OCI-LY3 (cell line): Measurements from ENCODE around the gene CD300H.
"Not testable (repeated sequence)": the region's sequence is repeated elsewhere in the genome, so short reads cannot be mapped to it uniquely, and the experiment has no call there.

Experiments
- H2AFZ ChIP-seq: fragments of 200-600, 300-600 bp; shearing (Covaris generic); 2 replicates; pipeline ENCODE4 v1.6.0; 2014; ENCODE audit warnings: antibody characterized with exemption, low read depth, low read length
- H3K27ac ChIP-seq: fragments of 200-600, 300-600 bp; sonication (generic); 2 replicates; pipeline ENCODE4 v1.5.1; 2014; ENCODE audit warnings: mild to moderate bottlenecking, low read length, moderate library complexity, mixed read lengths
- H3K27me3 ChIP-seq: fragments of 200-600, 300-600 bp; sonication (generic); 2 replicates; pipeline ENCODE4 v1.6.1; 2014; ENCODE audit warnings: low read depth, low read length, mixed read lengths
- H3K36me3 ChIP-seq: fragments of 200-600, 300-600 bp; sonication (generic); replicated peaks from 2 replicates; pipeline ENCODE3; 2014; ENCODE audit warnings: low read depth, low read length, mixed read lengths
- H3K4me1 ChIP-seq: fragments of 300-600, 200-600 bp; sonication (generic); 2 replicates; pipeline ENCODE4 v1.6.1; 2014; ENCODE audit warnings: low read length, mixed read lengths
- H3K4me2 ChIP-seq: fragments of 200-600, 300-600 bp; sonication (generic); 2 replicates; pipeline ENCODE4 v1.6.1; 2014; ENCODE audit warnings: low read length, mixed read lengths
- H3K4me3 ChIP-seq: fragments of 300-600, 200-600 bp; sonication (generic); 2 replicates; pipeline ENCODE4 v1.5.1; 2014; ENCODE audit warnings: antibody characterized with exemption, mild to moderate bottlenecking, low read length, moderate library complexity
- H3K79me2 ChIP-seq: fragments of 300-600, 200-600 bp; shearing (Covaris generic); 2 replicates; pipeline ENCODE4 v1.6.1; 2014; ENCODE audit warnings: mild to moderate bottlenecking, low read length, mixed read lengths
- H3K9ac ChIP-seq: fragments of 300-600, 200-600 bp; shearing (Covaris generic); 2 replicates; pipeline ENCODE4 v1.6.0; 2014; ENCODE audit warnings: mild to moderate bottlenecking, low read length, moderate library complexity
- H3K9me3 ChIP-seq: fragments of 200-600, 300-600 bp; shearing (Covaris generic); 2 replicates; pipeline ENCODE4 v1.6.1; 2014; ENCODE audit warnings: low read length, mixed read lengths; ENCODE audit not compliant: insufficient read depth
- H4K20me1 ChIP-seq: fragments of 200-600, 300-600 bp; sonication (generic); 2 replicates; pipeline ENCODE4 v1.6.1; 2016; ENCODE audit warnings: low read length, mixed read lengths; ENCODE audit not compliant: insufficient read depth
- CTCF ChIP-seq: fragments of 200-600, 300-600 bp; sonication (generic); IDR thresholded peaks from 2 replicates; pipeline ENCODE4 v1.5.1; 2014; ENCODE audit warnings: antibody characterized with exemption, low read length, low read depth
- EZH2phosphoT487 ChIP-seq: fragments of 200-600 bp; shearing (Covaris generic); IDR thresholded peaks from 2 replicates; pipeline ENCODE4 v1.6.1; 2018; ENCODE audit warnings: antibody characterized with exemption, mixed run types, low read depth

Gene CD300H

DNA sequence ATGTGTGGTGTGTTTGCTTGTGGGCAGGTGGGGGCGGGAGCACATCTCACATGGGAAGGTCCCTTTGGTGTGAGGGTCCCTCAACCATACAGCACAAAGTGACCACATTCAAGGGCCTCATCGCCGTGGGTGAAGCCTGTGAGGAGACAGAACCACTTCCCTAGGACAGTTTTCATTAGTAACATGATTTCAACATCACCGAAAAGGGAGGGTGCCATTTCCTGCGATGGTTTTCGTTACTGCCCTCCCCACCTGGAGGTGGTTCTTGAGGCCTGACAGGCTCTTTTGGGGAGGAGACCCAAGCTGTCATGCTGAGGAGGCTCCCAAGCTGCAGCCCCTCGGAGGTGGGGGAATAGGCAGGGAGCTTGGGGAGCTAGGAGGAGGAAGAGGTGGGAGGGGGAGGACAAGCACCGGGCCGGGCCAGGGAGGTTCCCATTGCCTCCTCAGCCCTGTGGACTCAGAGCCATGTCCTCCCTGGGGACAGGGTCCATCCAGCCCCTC, 45.6 kb downstream of the CD300H start:
- TF ChIP-seq CTCF = no peak
- TF ChIP-seq EZH2phosphoT487 = no peak
- Histone ChIP-seq H3K27ac (no peak overlapping the region), H3K4me1 (no peaks in the 10 kb centered on the region), H3K9me3 (no peaks in the 10 kb centered on the region), H2AFZ (no peak overlapping the region), H3K27me3 (peaks cover 7% of the 10 kb centered on the region; the same call in 1 of the 2 replicates), H3K79me2 (no peaks in the 10 kb centered on the region), H3K36me3 (no peaks in the 10 kb centered on the region), H3K9ac (no peak overlapping the region), H3K4me2 (no peak overlapping the region), H4K20me1 (no peaks in the 10 kb centered on the region), H3K4me3 (no peak overlapping the region)

- H2AFZ ChIP-seq = no peak overlapping the region
- no peaks in the 10 kb centered on the region for H3K4me1 ChIP-seq
- H3K4me2 ChIP-seq = no peak overlapping the region
- TF ChIP-seq CTCF = no peak
- TF ChIP-seq EZH2phosphoT487 = no peak
- no peaks in the 10 kb centered on the region for H3K79me2 ChIP-seq
- H3K36me3 ChIP-seq = no peaks in the 10 kb centered on the region
- no peak overlapping the region for H3K4me3 ChIP-seq
- H3K9me3 ChIP-seq = no peaks in the 10 kb centered on the region
- no peak overlapping the region for H3K9ac ChIP-seq
- peaks cover 6% of the 10 kb centered on the region; the same call in 1 of the 2 replicates for H3K27me3 ChIP-seq
- H4K20me1 ChIP-seq = no peaks in the 10 kb centered on the region
- no peak overlapping the region for H3K27ac ChIP-seq
Observed at GRCh38 chr17:74520790-74521480, 46.4 kb downstream of the CD300H start.

- Histone ChIP-seq H3K27me3 (peaks cover 6% of the 10 kb centered on the region; the same call in 1 of the 2 replicates), H4K20me1 (no peaks in the 10 kb centered on the region), H3K79me2 (no peaks in the 10 kb centered on the region), H3K36me3 (no peaks in the 10 kb centered on the region), H3K4me2 (no peak overlapping the region), H3K4me1 (no peaks in the 10 kb centered on the region), H3K4me3 (no peak overlapping the region), H3K27ac (no peak overlapping the region), H3K9ac (no peak overlapping the region), H2AFZ (no peak overlapping the region), H3K9me3 (no peaks in the 10 kb centered on the region)
- TF ChIP-seq CTCF (no peak), EZH2phosphoT487 (no peak)
Observed at GRCh38 chr17:74520016-74520434, 47.3 kb downstream of the CD300H start.

DNA sequence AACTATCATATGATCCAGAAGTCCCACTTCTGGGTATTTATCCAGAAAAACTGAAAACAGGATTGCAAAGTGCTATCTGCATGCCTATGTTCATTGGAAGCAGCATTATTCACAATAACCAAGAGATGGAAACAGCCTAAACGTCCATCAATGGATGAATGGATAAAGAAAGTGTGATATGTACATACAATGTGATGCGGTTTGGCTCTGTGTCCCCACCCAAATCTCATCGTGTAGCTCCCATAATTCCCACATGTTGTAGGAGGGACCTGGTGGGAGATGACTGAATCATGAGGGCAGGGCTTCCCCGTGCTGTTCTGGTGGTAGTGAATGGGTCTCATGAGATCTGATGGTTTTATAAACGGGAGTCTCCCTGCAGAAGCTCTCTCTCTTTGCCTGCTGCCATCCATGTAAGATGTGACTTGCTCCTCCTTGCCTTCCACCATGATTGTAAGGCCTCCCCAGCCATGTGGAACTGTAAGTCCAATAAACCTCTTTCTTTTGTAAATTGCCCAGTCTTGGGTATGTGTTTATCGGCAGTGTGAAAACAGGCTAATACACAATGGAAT, 48.8 kb downstream of the CD300H start:
- not testable (repeated sequence) for H3K36me3 ChIP-seq, H3K4me2 ChIP-seq, H4K20me1 ChIP-seq, H3K79me2 ChIP-seq, H2AFZ ChIP-seq, H3K27me3 ChIP-seq, H3K9me3 ChIP-seq, H3K27ac ChIP-seq, H3K9ac ChIP-seq, H3K4me3 ChIP-seq, H3K4me1 ChIP-seq
